GM21825 (cell line): ENCODE results near the gene ERC1.

Experiments
- ATAC-seq: cut with Tn5 transposase; IDR thresholded peaks from one replicate; pipeline ENCODE4 v1.9.1; 2021; ENCODE audit warnings: mild to moderate bottlenecking, moderate library complexity; ENCODE audit not compliant: unreplicated experiment

Gene ERC1

DNA sequence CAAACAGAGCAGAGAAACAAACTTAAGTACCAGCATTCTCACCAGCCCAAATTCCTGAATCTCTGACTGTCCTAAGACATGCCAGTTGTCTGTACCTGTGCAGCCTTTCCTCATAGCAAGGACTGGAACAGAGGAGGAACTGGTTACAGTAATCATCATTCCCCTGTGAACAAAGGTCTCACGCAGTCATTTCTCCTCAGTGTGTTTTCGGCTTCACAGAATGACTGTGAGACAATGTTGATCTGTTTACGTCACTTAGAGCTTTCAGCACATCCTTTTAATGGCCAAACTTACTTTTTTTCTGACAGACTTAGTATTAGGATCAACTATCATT lies 434.3 kb downstream of the ERC1 start:
- no peak for ATAC-seq

DNA sequence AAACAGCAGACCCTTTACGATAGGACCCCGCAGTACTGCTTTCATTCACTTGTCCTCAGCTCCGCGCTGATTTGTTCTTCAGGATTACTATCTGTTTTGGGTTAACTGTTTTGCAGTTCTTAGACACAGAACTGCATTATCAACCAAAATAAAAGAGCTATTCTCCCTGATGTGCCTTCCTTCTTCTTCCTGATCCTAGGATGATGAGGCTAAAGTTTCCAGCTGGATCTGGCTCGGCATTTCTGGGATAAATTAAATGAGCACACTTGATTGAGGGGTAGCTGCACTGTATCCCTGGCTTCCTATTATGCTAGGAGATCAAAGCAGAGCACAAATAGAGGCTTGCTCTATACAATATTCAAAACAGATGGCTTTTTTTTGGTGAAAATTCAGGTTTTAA lies 437.6 kb downstream of the ERC1 start:
- ATAC-seq: no peak

DNA sequence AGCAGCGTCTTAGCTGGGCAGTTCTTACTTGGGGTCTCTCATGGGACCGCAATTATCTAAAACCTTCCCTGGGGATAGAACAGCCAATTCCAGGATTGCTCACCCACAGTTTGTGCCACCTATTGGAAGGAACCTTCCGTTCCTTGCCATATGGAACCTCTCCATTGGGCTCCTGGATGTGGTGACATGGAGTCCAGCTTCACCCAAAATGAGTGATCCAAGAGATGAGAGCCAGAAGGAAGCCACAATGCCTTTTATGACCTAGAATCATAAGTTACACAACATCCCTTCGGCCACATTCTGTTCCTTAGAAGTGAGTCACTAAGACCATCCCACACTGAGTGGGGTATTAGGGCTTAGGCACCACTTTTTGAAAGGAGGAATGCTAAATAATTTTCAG lies 439.0 kb downstream of the ERC1 start:
- no peak for ATAC-seq

DNA sequence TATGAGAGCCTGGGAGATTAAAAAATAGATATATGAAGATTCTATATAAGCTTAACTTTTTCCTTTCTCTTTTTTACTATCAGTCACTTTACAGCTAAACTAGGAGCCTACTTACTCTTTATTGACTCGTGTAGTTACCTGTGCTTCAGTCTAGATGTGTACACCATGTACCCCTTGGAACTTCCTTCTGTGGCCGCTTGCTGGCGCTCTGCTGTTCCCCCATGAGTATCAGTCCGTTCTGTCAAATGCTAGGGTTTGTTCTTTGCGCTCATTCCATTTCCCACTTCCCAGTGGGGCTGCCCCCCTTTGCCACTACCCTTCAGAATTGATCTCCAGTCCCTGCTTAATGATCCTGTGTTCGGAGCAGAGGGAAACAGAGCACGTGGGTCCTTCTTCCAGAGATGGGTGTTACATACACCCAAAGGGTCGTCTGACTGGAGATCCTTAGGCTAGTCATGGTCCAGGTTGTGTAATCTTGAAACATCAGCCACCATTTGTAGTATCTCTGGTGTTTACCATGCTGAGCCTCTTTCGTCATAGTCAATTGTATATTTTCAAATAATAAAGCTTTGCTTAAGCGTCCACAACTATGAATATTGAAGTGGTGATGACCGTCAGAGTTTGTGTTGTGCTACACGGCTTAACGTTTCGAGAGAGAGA lies 443.4 kb downstream of the ERC1 start:
- ATAC-seq: no peak

DNA sequence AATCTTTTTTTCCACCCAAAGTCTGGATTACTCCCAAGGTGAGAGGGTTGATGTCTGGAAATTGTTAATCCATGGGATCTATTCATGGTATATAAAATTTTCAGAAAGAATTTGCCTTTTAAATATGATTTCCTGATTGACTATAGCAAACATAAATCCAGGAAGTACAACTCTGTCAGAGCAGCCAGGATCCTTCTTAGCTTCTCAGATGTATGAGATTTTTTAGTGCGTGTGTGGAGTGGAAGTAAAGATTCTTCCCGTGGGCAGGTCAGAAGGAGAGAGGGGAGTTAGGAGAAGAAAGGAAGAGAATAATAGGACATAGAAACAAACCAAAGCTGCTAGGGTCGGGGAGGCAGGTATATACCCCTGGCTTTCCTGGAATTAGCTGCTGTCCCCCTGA lies 444.0 kb downstream of the ERC1 start:
- no peak for ATAC-seq

DNA sequence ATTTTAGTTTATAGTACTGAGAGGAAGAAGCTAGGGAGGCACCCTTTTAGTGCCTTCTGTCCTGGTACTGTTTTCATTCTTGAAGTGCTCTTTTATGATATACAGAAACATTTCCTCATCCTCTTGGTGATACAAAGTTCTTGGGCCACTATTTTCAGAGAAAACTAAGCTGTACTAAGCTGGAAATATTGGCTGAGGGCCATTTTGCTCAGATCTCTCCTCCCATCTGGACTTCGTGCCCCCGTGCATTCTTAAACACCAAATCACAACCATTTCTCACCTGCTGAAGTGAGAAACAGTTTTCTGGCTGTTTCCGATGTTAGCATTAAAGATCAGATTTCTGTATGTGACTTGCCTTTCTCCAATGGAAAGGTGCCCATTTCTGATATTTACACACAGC lies 444.4 kb downstream of the ERC1 start:
- no peak for ATAC-seq

DNA sequence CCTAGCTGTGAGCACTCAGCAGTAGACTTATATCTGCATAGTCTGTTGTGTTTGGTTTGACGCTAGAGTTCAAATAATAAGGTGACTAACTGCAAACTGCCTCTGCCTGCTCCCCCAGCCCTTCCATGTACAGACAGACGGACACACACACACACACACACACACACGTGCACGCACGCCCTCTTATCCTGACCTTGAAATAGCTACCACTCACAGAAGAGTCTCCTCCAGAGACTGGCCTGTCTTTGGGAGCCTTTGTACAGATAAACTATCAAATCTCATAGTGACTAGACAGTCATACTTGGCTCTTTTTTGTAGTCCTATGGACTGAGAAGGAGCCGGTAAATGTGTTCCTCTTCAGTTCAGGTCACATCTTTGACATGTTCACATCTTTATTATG lies 445.0 kb downstream of the ERC1 start:
- no peak for ATAC-seq

DNA sequence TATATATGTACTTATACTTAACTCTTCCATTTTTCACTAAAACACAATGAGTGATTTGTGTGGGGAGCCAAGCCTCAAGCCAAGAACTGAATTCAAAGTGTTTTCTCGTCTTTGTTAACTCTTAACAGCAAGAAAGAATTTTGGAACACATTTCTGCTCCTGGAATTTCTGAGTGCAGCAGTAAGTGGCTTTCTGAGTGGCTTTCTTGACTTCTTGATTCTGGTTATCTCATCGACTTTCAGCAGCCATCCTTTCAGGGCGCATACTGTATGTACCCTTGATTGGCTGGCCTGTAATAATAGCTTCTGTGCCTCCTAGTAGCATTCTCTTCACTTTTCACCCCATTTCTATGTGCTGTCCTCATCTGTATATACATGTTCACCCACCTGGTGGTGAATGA lies 446.0 kb downstream of the ERC1 start:
- ATAC-seq: no peak

DNA sequence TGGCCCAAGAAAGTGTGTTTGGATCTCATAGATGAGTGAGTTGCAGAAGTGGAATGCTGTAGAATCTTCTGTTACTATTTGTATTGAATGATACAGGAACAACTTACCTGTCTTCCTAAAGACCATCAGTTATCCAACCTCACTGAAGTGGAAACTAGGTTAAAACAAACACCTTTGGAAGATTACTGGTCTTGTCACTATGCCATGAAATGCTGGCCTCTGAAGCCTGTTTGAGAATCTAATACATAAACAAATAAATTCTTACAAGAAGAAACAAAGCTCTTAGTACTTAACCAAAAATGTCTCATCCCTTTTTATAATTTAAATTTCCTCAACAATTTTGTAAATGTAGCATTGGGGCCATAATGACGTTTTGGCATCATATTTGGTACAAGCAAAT lies 448.2 kb downstream of the ERC1 start:
- no peak for ATAC-seq

DNA sequence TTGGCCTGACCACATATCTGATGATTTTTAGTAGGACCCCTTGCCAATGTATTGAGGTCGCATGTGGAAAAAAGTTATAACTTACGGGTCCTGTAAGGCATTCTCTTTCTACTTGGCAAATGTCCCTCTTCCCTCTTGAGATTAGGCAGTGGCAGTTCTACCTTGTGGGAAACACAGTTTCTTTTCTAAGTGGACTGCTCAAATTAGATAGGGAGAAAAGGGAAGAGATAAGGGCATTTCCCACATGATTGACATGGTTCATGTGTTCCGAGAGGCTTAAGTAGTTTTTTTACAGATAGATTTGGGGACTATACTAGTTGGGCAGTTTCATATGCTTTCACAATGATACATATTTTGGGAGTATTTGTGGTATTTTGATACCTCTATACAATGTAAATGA lies 448.7 kb downstream of the ERC1 start:
- ATAC-seq: no peak

DNA sequence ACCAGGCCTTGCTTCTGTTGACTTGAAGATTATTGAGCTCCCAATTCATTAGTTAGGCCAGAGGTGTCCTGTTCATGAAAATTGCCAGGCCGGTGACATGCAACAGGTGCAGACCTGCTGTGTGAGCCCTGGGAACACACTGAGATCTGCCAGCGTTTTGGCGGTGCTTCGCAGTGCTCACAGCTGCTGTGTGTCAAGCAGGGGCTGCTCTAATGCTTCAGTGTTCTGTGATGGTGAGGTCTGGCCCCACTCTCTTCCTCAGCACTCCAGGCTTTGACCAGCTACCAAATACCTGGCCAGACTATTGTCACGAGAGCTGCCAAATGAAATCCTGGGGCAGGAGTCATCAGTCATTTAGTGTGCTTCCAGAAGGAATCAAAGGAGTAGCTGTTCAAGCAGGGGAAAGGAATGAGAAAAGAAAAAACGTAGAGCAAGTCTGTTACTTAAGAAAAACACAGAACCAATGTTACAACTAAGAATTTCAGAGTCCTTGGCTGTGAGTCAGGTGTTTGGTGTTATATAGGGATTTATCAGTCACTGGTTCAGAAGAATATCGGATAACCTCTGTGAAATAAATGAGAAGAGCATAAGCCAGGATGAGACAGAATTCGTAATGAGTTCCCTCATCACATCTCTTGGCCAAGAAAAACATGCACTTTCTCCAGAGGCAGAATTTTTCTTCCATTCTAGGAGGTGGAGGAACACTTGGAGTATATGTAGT lies 452.6 kb downstream of the ERC1 start:
- no peak for ATAC-seq

DNA sequence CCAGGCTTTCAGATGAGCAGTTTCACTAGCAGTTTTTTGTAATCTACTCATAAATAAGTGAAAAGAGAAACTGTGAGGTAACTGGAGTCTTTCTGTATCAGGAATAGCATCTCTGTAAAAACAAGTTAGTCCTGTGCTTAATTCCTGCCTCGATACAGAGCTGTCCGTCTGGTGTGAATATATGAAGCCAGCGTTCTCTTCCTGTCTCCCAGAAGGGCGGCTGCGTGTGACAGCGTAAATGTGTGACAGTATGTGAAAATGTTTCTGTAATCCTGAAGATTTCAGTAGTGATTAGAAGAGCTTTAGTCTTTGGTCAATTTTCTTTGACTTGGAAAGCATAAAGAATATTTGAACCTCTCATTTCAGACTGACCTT lies 453.1 kb downstream of the ERC1 start:
- no peak for ATAC-seq

DNA sequence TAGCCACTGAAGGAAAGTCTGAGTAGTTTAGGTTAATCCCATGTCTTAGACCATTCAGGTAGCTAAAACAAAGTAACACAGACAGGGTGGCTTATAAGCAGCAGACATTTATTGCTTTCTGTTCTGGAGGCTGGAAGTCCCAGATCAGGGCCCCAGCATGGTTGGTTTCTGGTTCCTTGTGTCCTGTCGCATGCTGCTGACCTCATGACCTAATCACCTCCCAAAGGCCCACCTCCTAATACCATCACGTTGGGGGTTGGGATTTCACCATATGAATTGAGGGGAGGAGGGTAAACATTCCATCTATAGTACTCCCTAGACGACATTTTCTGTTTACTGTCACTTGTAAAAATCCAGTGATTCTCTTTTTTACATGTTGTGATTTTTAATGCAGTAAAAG lies 454.8 kb downstream of the ERC1 start:
- no peak for ATAC-seq

DNA sequence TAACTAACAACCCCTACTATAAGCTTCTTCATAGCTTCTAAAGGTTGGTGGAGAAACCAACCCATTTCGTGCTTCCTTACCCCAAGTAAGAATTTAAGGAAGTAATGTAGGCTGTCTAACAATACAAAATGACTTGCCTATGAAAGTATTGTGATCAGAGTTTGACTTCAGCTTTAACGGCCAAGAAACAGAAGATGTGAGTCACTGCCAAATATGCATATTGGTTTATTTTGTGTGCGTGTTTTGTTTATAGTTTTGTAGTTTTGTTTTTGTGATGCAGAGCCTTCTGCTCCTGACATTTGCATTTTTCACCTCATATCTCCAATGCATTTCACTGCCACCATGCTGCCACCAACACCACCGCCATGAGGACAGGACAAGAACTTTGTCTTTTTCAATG lies 457.3 kb downstream of the ERC1 start:
- no peak for ATAC-seq

DNA sequence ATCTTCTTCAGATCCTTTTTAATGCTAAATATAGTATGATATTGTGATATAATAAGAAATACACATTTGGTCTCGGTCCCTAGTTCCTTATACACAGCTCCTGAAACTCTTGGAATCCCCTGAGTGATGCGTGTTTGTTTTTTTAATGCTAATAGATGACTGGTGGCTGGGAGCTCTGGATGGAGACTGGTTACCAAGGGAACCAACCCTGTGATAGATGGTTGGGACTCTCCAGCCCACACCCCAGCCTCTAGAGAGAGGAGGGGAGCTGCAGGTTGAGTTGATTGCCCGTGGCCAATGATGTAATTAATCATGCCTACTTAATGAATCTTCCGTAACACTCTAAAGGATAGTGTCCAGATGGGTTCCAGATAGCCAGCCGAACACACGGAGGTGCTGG lies 462.8 kb downstream of the ERC1 start:
- no peak for ATAC-seq

DNA sequence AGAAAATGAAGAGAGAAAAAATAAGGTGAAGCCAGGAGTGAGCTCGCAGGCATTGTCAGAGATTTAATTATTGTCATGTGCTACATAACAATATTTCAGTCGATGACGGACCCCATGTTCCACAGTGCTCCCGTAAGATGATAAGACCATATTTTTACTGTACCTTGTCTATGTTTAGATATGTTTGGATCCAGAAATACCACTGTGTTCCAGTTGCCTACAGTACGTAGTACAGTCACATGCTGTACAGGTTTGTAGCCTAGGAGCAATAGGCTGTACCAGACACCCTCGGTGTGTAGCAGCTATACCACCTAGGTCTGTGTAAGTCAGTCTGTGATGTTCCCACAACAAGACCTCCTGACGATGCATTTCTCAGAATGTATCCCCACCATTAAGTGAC lies 465.9 kb downstream of the ERC1 start:
- no peak for ATAC-seq

DNA sequence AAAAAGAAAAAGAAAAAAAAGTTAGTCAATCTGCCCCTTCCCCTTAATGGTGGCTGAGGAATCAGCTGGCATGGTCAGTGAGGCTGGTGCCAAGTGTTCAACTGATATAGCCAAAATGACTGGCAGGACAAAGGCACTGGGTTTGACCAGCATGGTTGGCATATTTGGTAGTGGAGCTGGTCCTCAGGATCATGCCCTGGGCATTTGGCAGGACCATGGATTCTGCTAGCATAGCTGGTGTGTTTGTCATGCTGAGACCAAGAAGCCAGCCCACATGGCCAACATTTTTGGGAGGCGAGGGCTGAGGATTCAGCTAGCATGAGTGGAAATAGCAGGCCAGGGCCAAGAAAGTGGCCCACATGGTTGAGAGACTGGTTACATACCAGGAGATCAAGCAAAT lies 466.9 kb downstream of the ERC1 start:
- ATAC-seq: no peak

DNA sequence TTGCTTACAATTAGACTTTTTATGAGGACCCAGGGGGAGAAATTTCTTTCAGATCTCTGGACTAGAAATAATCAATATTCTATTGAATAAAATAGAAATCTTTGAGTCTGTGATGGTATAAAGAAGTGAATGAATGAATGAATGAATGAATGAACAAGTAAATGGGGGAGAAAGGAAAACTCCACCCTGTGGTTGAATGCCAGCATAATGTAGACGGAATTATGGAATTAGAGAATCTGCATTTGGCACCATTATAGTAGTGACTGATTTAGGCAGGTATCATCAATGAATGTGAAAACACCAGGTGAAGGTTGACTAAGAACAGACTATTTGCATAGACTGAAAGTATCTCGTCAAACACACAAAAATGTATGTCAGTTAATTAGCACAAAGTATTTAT lies 468.3 kb downstream of the ERC1 start:
- ATAC-seq: no peak

DNA sequence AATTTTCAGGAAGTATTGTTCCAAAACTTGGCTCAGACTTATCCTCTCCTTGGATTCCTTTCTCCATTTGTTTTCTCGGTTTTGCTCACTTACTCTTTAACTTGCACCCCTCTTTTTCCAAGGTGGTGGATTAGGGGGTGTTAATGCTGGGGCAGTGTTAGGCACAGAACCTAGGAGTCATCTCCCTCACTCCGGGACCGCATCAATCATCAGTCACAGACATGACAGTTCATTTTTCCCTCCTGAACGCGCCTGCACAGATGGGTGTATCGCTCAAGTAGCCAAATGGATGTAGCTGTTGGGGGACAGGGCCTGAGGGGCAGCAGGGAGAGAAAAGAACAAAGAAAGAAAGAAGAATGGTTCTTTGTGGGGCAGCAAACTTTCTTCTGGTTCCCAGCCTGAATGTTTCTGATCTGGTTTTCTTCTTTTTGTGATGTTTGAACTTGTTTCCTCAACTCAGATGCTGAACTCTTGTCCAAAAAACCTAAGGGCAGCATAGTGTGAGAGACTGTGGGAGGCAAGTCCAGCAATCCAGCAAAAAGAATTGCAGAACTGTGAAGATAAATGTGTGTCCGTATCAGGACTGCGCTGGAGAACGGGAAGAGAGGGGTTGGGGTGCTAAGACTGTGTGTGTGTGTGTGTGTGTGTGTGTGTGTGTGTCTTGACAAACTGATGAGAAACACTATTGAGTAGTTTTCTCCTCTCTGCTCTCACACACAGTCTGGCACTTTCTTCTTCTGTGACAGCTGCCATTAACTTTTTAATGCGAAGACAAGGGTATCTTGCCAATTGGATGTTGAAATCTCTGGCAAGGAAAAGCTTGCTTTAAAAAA lies 472.3 kb downstream of the ERC1 start:
- no peak for ATAC-seq

DNA sequence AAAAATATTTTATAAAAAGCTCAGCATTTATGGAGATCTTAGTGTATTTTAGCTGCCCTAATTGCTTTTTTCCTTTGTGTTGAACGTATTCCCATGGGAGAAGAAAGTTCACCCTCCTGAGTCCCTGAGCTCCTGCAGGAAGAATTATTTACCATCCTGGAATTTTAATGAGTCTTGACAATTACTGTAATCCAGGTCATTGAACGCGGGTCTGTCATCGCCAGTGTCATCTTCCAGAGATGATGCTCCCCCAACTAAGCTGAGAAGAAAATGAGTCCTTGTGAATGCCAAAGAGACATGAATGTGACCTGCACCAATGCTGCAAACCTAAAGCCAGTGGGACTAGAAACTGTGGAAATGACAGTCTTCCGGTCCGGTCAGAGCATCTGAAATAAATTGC lies 473.9 kb downstream of the ERC1 start:
- no peak for ATAC-seq

DNA sequence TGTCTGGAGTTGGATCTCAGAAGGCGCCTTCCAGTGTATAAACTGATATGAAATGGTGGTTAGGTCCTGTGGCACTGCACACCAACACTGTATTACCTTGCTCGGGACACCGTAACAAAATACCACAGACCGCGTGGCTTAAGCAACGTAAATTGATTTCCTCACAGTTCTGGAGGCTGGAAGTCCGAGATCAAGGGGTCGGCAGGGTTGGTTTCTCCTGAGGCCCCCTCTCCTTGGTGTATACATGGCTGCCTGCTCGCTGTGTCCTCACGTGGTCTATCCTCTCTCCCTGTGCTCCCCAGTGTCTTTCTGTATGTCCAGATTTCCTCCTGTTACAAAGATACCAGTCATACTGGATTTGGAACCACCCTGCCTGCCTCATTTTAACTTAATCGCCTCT lies 475.0 kb downstream of the ERC1 start:
- no peak for ATAC-seq

DNA sequence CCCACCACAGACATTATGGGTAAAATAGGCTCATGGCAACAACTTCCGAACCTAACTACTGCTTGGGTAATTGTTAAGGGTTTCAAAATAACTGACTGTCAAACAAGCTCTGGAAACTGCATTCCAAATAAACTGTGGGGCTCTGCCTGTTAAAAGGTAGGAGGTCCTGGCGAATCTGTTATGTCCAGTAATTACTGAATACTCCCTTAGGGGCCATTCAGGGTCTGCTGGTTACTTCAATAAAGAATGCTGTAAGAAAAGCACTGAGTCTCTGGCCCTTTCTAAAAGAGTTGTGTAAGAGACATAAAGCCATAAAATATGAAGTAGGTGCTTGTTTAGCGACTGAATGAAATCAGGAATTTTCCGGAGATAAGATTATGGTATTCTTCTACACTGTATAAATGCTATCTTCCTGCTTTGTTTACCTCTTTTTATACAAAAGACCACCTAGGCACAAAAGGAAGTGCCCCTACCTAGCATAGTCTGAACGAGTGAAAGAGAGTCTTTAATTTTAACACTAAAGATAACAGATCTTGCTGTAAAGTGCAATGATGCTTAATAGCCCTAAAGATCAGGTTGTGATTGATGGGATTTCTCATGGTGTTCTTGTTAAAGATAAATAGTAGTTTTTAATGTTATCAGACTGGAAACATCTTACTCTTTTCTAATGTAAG lies 475.6 kb downstream of the ERC1 start:
- ATAC-seq: no peak
